Liver (tissue), 9 donors: ENCODE measurements around the gene STK4. TPM values are rescaled to one million over a fixed set of nuclear protein-coding genes. Genes with fewer than 3 reads are reported as not detected.

Experiments used
- DNase-seq: peaks from one replicate; pipeline ENCODE4 v3.0.0-alpha.2; 2017; ENCODE audit warnings: low spot score
- H3K27ac ChIP-seq, 2 donors: one replicate each; pipeline ENCODE4 v1.7.0; 2013; ENCODE audit warnings: inconsistent platforms in 2 of 2, low read length in 2 of 2, control low read depth in 1 of 2, low read depth in 1 of 2, mild to moderate bottlenecking in 1 of 2
- H3K27me3 ChIP-seq, 4 donors: one replicate each; pipeline versions ENCODE4 v1.6.1 to v1.7.0; 2013; ENCODE audit warnings: low read length in 3 of 4, inconsistent platforms in 1 of 4, mild to moderate bottlenecking in 1 of 4, moderate library complexity in 1 of 4; ENCODE audit not compliant: control insufficient read depth in 4 of 4, insufficient read depth in 4 of 4
- H3K36me3 ChIP-seq, 4 donors: one replicate each; pipeline versions ENCODE4 v1.6.1 to v1.7.0; 2013; ENCODE audit warnings: low read length in 3 of 4, mild to moderate bottlenecking in 3 of 4, low read depth in 1 of 4, moderate library complexity in 1 of 4; ENCODE audit not compliant: control insufficient read depth in 4 of 4, insufficient read depth in 3 of 4
- H3K4me1 ChIP-seq, 4 donors: one replicate each; pipeline versions ENCODE4 v1.6.1 to v1.7.0; 2013; ENCODE audit warnings: low read length in 3 of 4, mild to moderate bottlenecking in 3 of 4, moderate library complexity in 1 of 4; ENCODE audit not compliant: control insufficient read depth in 4 of 4, insufficient read depth in 4 of 4
- H3K4me3 ChIP-seq, 3 donors: one replicate each; pipeline versions ENCODE4 v1.6.1 to v1.7.0; 2013; ENCODE audit warnings: low read length in 3 of 3, control low read depth in 1 of 3, low read depth in 1 of 3, mild to moderate bottlenecking in 1 of 3
- H3K9ac ChIP-seq, 2 donors: one replicate each; pipeline ENCODE4 v1.7.0; 2013; ENCODE audit warnings: low read length in 2 of 2, mild to moderate bottlenecking in 2 of 2, moderate library complexity in 2 of 2, control low read depth in 1 of 2, low read depth in 1 of 2
- H3K9me3 ChIP-seq, 4 donors: one replicate each; pipeline versions ENCODE4 v1.6.1 to v1.7.0; 2013; ENCODE audit warnings: low read length in 3 of 4; ENCODE audit not compliant: control insufficient read depth in 4 of 4
- EGR1 ChIP-seq, 2 donors: IDR thresholded peaks; 2 replicates each; pipeline ENCODE4 v1.6.1; 2016 to 2018; ENCODE audit warnings: antibody characterized with exemption in 2 of 2, low read depth in 2 of 2
- FOXA1 ChIP-seq: IDR thresholded peaks from 2 replicates; pipeline ENCODE4 v1.6.1; 2016; ENCODE audit warnings: antibody characterized with exemption
- FOXA2 ChIP-seq: IDR thresholded peaks from 2 replicates; pipeline ENCODE4 v1.6.1; 2016; ENCODE audit warnings: antibody characterized with exemption
- GABPA ChIP-seq, 2 donors: IDR thresholded peaks in 1 of 2; conservative IDR thresholded peaks in 1 of 2; 2 replicates each; pipeline ENCODE4 v1.6.1; 2016; ENCODE audit warnings: antibody characterized with exemption in 2 of 2, mild to moderate bottlenecking in 1 of 2, moderate library complexity in 1 of 2
- HNF4A ChIP-seq, 2 donors: conservative IDR thresholded peaks; 2 replicates each; pipeline ENCODE4 v1.6.1; 2016; ENCODE audit warnings: antibody characterized with exemption in 2 of 2, mild to moderate bottlenecking in 2 of 2
- HNF4G ChIP-seq: IDR thresholded peaks from 2 replicates; pipeline ENCODE4 v1.6.1; 2016; ENCODE audit warnings: antibody characterized with exemption
- JUND ChIP-seq, 2 donors: IDR thresholded peaks; 2 replicates each; pipeline ENCODE4 v1.6.1; 2016; ENCODE audit warnings: antibody characterized with exemption in 2 of 2
- NR2F2 ChIP-seq: IDR thresholded peaks from 2 replicates; pipeline ENCODE4 v1.6.1; 2016; ENCODE audit warnings: antibody characterized with exemption
- RAD21 ChIP-seq, 2 donors: IDR thresholded peaks; 2 replicates each; pipeline ENCODE4 v1.6.1; 2016; ENCODE audit warnings: antibody characterized with exemption in 2 of 2, mild to moderate bottlenecking in 2 of 2
- RXRA ChIP-seq, 2 donors: IDR thresholded peaks; 2 replicates each; pipeline ENCODE4 v1.6.1; 2017 to 2018; ENCODE audit warnings: antibody characterized with exemption in 2 of 2, mild to moderate bottlenecking in 1 of 2
- SP1 ChIP-seq: IDR thresholded peaks from 2 replicates; pipeline ENCODE4 v1.6.1; 2018; ENCODE audit warnings: antibody characterized with exemption, mild to moderate bottlenecking
- TAF1 ChIP-seq: conservative IDR thresholded peaks from 2 replicates; pipeline ENCODE4 v1.6.1; 2016; ENCODE audit warnings: antibody characterized with exemption, mild to moderate bottlenecking
- YY1 ChIP-seq: IDR thresholded peaks from 2 replicates; pipeline ENCODE4 v1.6.1; 2016; ENCODE audit warnings: antibody characterized with exemption, mild to moderate bottlenecking
- WGBS: extraction: QIAGEN DNeasy Blood & Tissue Kit; methylation state at CpG from one replicate; pipeline ENCODE4 v1.1.7; 2013; 5-methylcytosine and 5-hydroxymethylcytosine counted together
- polyA plus RNA-seq, 2 donors: library from polyadenylated mRNA; stranded (reverse) in 1 of 2; unstranded in 1 of 2; fragments of 200-250 nt in 1 of 2; fragments of >200 nt in 1 of 2; fragmentation: Nextera tagmentation in 1 of 2; extraction: Ambion mirVana in 1 of 2; gene quantifications; one replicate each; pipeline versions ENCODE4 v1.2.1 to v1.2.3, GENCODE V29; 2013 to 2015
- total RNA-seq, 2 donors: library from RNA; depleted of rRNA; stranded (reverse); fragments of >200 nt; gene quantifications; one replicate each; pipeline ENCODE4 v1.2.3, GENCODE V29; 2014
- TF ChIP-seq, protein P1 (sequence below): IDR thresholded peaks from 2 replicates; pipeline ENCODE4 v1.6.1; 2016; ENCODE audit warnings: antibody characterized with exemption, mild to moderate bottlenecking
- TF ChIP-seq, protein P2 (sequence below): fragments of 150-350 bp; IDR thresholded peaks from 2 replicates; pipeline ENCODE4 v1.5.1; 2017; ENCODE audit warnings: improper control_type of control experiment, low read depth, low read length; ENCODE audit not compliant: missing input control
- TF ChIP-seq, protein P3 (sequence below): IDR thresholded peaks from 2 replicates; pipeline ENCODE4 v1.6.1; 2016; ENCODE audit warnings: antibody characterized with exemption
- TF ChIP-seq, protein P4 (sequence below): IDR thresholded peaks from 2 replicates; pipeline ENCODE4 v1.6.1; 2016; ENCODE audit warnings: antibody characterized with exemption
- TF ChIP-seq, protein P5 (sequence below): IDR thresholded peaks from 2 replicates; pipeline ENCODE4 v1.6.1; 2016; ENCODE audit warnings: antibody characterized with exemption
- donor health status: healthy.
- donor health status: healthy.
- donor health status: healthy.
- donor health status: healthy.
- donor health status: healthy.

The STK4 gene
- total and polyA plus RNA-seq, 4 donors = 3.7 to 20.8 (median 13.9) TPM

DNA sequence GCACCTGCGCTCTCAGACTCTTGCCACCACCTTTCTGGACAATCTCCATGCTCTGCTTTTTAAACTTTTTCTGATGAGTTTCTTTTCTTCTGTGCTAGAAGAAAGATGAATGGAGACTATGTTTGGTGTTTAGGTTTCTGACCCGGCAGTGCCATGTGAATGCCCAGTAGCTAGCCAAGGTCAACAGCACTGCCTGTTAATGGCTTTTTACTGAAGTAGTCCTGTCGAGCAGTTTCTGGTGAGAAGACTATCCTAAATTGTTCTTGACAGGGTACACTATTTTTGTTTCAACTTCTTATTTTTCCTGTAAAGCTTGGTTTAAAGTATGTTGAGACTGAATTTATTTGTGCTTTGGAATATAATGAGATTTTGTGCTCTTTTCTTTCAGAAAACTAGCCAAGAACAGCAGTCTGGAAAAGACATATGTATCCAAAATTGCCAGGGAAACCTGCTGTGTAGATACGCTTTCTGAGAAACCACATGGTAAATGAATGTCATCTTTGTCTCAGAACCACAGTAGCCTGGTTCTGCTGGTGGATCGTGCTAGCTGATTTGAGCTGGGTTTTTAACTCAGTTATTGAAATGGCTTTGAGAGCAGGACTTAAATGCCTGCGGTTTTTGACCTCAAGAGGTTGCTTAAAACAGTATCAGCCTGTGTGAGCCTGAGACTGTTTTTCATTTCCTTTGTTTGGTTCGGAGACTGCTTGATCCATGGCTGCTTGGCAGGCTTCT, 86.6 kb downstream of the STK4 start:
- TF ChIP-seq, protein P1, sequence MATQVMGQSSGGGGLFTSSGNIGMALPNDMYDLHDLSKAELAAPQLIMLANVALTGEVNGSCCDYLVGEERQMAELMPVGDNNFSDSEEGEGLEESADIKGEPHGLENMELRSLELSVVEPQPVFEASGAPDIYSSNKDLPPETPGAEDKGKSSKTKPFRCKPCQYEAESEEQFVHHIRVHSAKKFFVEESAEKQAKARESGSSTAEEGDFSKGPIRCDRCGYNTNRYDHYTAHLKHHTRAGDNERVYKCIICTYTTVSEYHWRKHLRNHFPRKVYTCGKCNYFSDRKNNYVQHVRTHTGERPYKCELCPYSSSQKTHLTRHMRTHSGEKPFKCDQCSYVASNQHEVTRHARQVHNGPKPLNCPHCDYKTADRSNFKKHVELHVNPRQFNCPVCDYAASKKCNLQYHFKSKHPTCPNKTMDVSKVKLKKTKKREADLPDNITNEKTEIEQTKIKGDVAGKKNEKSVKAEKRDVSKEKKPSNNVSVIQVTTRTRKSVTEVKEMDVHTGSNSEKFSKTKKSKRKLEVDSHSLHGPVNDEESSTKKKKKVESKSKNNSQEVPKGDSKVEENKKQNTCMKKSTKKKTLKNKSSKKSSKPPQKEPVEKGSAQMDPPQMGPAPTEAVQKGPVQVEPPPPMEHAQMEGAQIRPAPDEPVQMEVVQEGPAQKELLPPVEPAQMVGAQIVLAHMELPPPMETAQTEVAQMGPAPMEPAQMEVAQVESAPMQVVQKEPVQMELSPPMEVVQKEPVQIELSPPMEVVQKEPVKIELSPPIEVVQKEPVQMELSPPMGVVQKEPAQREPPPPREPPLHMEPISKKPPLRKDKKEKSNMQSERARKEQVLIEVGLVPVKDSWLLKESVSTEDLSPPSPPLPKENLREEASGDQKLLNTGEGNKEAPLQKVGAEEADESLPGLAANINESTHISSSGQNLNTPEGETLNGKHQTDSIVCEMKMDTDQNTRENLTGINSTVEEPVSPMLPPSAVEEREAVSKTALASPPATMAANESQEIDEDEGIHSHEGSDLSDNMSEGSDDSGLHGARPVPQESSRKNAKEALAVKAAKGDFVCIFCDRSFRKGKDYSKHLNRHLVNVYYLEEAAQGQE = no peak
- TF ChIP-seq, protein P2, sequence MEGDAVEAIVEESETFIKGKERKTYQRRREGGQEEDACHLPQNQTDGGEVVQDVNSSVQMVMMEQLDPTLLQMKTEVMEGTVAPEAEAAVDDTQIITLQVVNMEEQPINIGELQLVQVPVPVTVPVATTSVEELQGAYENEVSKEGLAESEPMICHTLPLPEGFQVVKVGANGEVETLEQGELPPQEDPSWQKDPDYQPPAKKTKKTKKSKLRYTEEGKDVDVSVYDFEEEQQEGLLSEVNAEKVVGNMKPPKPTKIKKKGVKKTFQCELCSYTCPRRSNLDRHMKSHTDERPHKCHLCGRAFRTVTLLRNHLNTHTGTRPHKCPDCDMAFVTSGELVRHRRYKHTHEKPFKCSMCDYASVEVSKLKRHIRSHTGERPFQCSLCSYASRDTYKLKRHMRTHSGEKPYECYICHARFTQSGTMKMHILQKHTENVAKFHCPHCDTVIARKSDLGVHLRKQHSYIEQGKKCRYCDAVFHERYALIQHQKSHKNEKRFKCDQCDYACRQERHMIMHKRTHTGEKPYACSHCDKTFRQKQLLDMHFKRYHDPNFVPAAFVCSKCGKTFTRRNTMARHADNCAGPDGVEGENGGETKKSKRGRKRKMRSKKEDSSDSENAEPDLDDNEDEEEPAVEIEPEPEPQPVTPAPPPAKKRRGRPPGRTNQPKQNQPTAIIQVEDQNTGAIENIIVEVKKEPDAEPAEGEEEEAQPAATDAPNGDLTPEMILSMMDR = no peak
- no peak for TF ChIP-seq RXRA (IDR thresholded peaks at IDR 0.05)
- TF ChIP-seq, protein P3, sequence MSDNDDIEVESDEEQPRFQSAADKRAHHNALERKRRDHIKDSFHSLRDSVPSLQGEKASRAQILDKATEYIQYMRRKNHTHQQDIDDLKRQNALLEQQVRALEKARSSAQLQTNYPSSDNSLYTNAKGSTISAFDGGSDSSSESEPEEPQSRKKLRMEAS = no peak
- TF ChIP-seq EGR1 (IDR thresholded peaks at IDR 0.05; ENCODE audit: low read depth in 2 of 2) = no peak
- TF ChIP-seq, protein P4, sequence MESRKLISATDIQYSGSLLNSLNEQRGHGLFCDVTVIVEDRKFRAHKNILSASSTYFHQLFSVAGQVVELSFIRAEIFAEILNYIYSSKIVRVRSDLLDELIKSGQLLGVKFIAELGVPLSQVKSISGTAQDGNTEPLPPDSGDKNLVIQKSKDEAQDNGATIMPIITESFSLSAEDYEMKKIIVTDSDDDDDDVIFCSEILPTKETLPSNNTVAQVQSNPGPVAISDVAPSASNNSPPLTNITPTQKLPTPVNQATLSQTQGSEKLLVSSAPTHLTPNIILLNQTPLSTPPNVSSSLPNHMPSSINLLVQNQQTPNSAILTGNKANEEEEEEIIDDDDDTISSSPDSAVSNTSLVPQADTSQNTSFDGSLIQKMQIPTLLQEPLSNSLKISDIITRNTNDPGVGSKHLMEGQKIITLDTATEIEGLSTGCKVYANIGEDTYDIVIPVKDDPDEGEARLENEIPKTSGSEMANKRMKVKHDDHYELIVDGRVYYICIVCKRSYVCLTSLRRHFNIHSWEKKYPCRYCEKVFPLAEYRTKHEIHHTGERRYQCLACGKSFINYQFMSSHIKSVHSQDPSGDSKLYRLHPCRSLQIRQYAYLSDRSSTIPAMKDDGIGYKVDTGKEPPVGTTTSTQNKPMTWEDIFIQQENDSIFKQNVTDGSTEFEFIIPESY = no peak
- TF ChIP-seq RAD21 (IDR thresholded peaks at IDR 0.05) = no peak
- no peak for TF ChIP-seq FOXA2
- TF ChIP-seq, protein P5, sequence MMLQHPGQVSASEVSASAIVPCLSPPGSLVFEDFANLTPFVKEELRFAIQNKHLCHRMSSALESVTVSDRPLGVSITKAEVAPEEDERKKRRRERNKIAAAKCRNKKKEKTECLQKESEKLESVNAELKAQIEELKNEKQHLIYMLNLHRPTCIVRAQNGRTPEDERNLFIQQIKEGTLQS = no peak
- TF ChIP-seq FOXA1 = no peak
- no peak for TF ChIP-seq NR2F2
- no peak for TF ChIP-seq GABPA (IDR thresholded peaks at IDR 0.05 in 1 of 2, conservative IDR thresholded peaks at IDR 0.05 in 1 of 2)
- no peak for TF ChIP-seq YY1
- TF ChIP-seq SP1 = no peak
- TF ChIP-seq JUND (IDR thresholded peaks at IDR 0.05) = no peak
- TF ChIP-seq HNF4G = no peak
- TF ChIP-seq TAF1 = no peak
- TF ChIP-seq HNF4A (conservative IDR thresholded peaks at IDR 0.05) = no peak
- Histone ChIP-seq H3K9ac (no peak overlapping the region), H3K27ac (no peak overlapping the region), H3K27me3 (no peaks in the 10 kb centered on the region), H3K4me1 (no peaks in the 10 kb centered on the region), H3K36me3 (peaks cover 0 to 5% (median 3%) of the 10 kb centered on the region in 4 donors), H3K4me3 (no peak overlapping the region), H3K9me3 (no peaks in the 10 kb centered on the region)
- WGBS = 78% methylated on average over 7 of the region's 7 CpGs
- DNase-seq = no peak
